ENCODE measurements around the gene DMBX1.

Gene DMBX1

DNA sequence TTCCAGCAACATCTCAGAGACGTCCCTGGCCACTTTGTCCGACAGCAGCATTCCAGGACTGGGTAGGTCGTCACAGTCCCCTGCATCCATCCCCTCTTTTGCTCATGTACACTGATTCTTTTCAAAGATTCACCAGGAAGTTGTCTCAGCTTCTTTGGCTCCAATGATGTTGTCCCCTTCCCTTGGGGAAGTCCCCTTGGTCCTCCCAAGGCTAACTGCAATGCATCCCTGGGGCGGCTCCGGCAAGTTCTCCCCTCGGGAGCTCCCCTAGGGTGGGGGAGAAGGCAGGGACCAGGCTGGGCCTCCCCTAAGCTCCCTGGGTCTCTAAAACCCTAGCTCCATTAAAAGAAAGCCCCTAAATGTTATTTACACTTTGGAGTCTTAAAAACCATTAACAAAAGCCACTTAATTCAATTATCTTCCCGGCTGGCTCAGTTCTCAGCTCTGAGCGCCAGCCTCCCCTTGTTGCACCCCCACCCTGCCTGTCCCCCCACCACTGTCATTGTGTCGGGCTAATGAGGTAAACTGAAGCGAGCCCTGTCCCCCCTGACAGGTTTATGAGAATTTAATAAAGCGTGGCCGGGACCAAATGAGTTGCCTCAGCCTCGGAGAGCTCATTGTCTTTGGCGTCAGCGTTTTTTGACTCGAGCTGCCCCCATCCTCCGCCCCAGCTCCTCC is 36.5 kb downstream of the DMBX1 start:
- Histone ChIP-seq H3K79me2 (ENCODE audit: insufficient read depth, low read length) (no peaks in the 10 kb centered on the region), H3K27me3 (ENCODE audit: insufficient read depth, low read length) (no peaks in the 10 kb centered on the region; the same call in 1 of the 2 replicates), H3K9me2 (ENCODE audit: low read depth, low read length) (no peaks in the 10 kb centered on the region), H3K27ac (ENCODE audit: low read depth, low read length, poor library complexity, severe bottlenecking) (no peak overlapping the region), H4K20me1 (ENCODE audit: insufficient read depth, low read length) (no peaks in the 10 kb centered on the region), H3K9ac (ENCODE audit: low read length) (no peak overlapping the region), H3F3A (ENCODE audit: insufficient read depth, low read length) (no peaks in the 10 kb centered on the region), H3K4me3 (ENCODE audit: low read depth, low read length, poor library complexity, severe bottlenecking) (no peak overlapping the region), H3K9me3 (ENCODE audit: low read length) (no peaks in the 10 kb centered on the region), H2AFZ (ENCODE audit: low read length) (no peak overlapping the region), H3K36me3 (ENCODE audit: insufficient read depth, low read length) (no peaks in the 10 kb centered on the region), H3K4me2 (ENCODE audit: low read length) (no peak overlapping the region), H3K4me1 (ENCODE audit: insufficient read depth, low read length, severe bottlenecking) (no peaks in the 10 kb centered on the region)
- TF ChIP-seq, protein P1, sequence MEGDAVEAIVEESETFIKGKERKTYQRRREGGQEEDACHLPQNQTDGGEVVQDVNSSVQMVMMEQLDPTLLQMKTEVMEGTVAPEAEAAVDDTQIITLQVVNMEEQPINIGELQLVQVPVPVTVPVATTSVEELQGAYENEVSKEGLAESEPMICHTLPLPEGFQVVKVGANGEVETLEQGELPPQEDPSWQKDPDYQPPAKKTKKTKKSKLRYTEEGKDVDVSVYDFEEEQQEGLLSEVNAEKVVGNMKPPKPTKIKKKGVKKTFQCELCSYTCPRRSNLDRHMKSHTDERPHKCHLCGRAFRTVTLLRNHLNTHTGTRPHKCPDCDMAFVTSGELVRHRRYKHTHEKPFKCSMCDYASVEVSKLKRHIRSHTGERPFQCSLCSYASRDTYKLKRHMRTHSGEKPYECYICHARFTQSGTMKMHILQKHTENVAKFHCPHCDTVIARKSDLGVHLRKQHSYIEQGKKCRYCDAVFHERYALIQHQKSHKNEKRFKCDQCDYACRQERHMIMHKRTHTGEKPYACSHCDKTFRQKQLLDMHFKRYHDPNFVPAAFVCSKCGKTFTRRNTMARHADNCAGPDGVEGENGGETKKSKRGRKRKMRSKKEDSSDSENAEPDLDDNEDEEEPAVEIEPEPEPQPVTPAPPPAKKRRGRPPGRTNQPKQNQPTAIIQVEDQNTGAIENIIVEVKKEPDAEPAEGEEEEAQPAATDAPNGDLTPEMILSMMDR (IDR thresholded peaks at IDR 0.05; ENCODE audit: low read length), result no peak
- TF ChIP-seq EZH2 (IDR thresholded peaks at IDR 0.05; ENCODE audit: borderline replicate concordance, low read length), result no peak

DNA sequence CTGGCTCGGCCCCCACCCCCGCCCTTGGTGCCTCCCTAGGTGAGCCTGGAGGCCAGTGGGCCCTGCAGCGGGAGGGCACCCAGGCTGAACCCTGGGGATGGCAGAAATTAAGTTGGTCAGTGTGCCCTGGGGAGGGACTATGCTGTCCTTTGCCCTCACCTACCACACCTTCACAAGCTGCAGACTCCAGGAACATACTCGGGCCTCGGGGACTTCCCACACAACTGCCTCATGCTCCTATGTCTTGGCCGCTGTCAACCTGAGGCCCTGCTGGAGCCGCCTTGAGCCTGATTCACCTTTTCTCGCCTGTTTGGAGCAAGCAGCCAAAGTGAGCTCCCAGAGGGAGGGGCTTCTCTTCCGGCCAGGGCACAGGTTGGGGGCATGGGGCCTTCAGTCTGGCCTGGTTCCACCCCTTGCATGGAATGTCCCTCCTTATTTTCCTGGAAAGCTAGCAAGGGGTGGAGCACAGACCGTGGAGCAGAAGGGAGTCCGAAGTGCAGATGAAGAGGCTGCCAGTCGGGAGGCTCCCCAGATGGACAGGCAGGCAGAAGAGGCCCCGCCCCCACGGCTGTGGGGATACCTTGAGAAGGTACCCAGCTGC is 37.2 kb downstream of the DMBX1 start:
- no peaks in the 10 kb centered on the region for H3K79me2 ChIP-seq (ENCODE audit: insufficient read depth, low read length)
- H3K4me1 ChIP-seq (ENCODE audit: insufficient read depth, low read length, severe bottlenecking), result no peaks in the 10 kb centered on the region
- H3K4me3 ChIP-seq (ENCODE audit: low read depth, low read length, poor library complexity, severe bottlenecking), result no peak overlapping the region
- no peak overlapping the region for H3K27ac ChIP-seq (ENCODE audit: low read depth, low read length, poor library complexity, severe bottlenecking)
- H3K36me3 ChIP-seq (ENCODE audit: insufficient read depth, low read length), result no peaks in the 10 kb centered on the region
- no peaks in the 10 kb centered on the region for H3F3A ChIP-seq (ENCODE audit: insufficient read depth, low read length)
- H3K4me2 ChIP-seq (ENCODE audit: low read length), result no peak overlapping the region
- TF ChIP-seq, protein P1 (IDR thresholded peaks at IDR 0.05; ENCODE audit: low read length), result no peak
- no peak for TF ChIP-seq EZH2 (IDR thresholded peaks at IDR 0.05; ENCODE audit: borderline replicate concordance, low read length)
- no peak overlapping the region for H3K9ac ChIP-seq (ENCODE audit: low read length)
- no peaks in the 10 kb centered on the region for H4K20me1 ChIP-seq (ENCODE audit: insufficient read depth, low read length)
- H3K9me3 ChIP-seq (ENCODE audit: low read length), result no peaks in the 10 kb centered on the region
- no peaks in the 10 kb centered on the region; the same call in 1 of the 2 replicates for H3K27me3 ChIP-seq (ENCODE audit: insufficient read depth, low read length)
- no peaks in the 10 kb centered on the region for H3K9me2 ChIP-seq (ENCODE audit: low read depth, low read length)
- no peak overlapping the region for H2AFZ ChIP-seq (ENCODE audit: low read length)

DNA sequence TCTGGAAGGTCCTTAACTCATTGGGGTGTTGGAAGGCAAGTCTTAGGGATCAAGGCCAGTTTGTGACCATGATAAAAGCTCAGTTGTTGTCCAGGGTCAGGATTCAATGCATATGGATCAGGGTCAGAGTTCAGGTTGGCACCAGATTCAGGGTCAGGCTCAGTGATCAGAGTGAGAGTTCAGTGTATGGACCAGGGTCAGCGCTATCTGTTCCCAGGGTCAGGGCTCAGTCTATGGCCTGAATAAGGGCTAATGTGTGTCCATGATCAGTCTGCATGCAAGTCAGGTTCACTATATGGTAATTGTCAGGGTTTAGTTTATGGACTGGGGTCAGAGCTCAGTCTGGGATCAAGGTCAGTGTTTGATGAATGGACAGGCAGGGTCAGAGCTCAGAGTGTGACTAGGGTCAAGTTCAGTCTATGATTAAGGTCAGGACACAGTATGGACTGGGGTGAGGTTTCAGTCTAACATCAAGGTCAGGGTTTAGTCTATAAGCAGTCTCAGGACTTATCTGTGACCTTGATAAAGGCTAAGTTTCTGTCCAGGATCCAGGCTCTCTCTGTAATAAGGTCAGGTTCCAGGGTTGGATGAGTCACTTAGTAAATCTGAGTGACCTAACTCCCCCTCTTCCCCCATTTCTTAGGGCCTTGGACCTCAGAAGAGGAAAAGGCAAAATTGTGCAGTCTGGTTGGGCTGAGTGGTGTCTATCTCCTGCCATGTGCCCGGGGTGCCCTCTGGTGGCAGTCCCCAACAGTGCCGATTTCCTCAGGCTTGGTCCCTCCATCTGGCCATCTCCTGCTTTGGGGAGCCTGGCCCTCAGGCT is 38.0 kb downstream of the DMBX1 start:
- no peaks in the 10 kb centered on the region; the same call in 1 of the 2 replicates for H3K27me3 ChIP-seq (ENCODE audit: insufficient read depth, low read length)

More for the DNA sequence above, 38.0 kb downstream of the DMBX1 start:
- H3K27ac ChIP-seq (ENCODE audit: low read depth, low read length, poor library complexity, severe bottlenecking), result no peak overlapping the region
- no peaks in the 10 kb centered on the region for H3K9me3 ChIP-seq (ENCODE audit: low read length)
- no peaks in the 10 kb centered on the region for H3K79me2 ChIP-seq (ENCODE audit: insufficient read depth, low read length)
- no peaks in the 10 kb centered on the region for H4K20me1 ChIP-seq (ENCODE audit: insufficient read depth, low read length)
- no peak overlapping the region for H2AFZ ChIP-seq (ENCODE audit: low read length)
- TF ChIP-seq, protein P1 (IDR thresholded peaks at IDR 0.05; ENCODE audit: low read length), result peak; percentile 89
- TF ChIP-seq EZH2 (IDR thresholded peaks at IDR 0.05; ENCODE audit: borderline replicate concordance, low read length), result no peak
- no peak overlapping the region for H3K9ac ChIP-seq (ENCODE audit: low read length)
- H3K4me3 ChIP-seq (ENCODE audit: low read depth, low read length, poor library complexity, severe bottlenecking), result no peak overlapping the region
- H3F3A ChIP-seq (ENCODE audit: insufficient read depth, low read length), result no peaks in the 10 kb centered on the region
- H3K4me2 ChIP-seq (ENCODE audit: low read length), result no peak overlapping the region
- H3K9me2 ChIP-seq (ENCODE audit: low read depth, low read length), result no peaks in the 10 kb centered on the region
- no peaks in the 10 kb centered on the region for H3K4me1 ChIP-seq (ENCODE audit: insufficient read depth, low read length, severe bottlenecking)
- H3K36me3 ChIP-seq (ENCODE audit: insufficient read depth, low read length), result no peaks in the 10 kb centered on the region
